H1 (cell line): ENCODE measurements around the gene SKIC8. TPM values are rescaled to one million over a fixed set of nuclear protein-coding genes. Genes with fewer than 3 reads are reported as not detected.

Source experiments
- CTCF ChIA-PET: fragments of 300-600 bp; sonication (Branson Sonifier 250); formaldehyde crosslinking; loops from one replicate; lab custom pipeline; 2021; ENCODE audit not compliant: partially characterized antibody; lab: Charles Lee
- POLR2A ChIA-PET: fragments of 300-600 bp; sonication (Branson Sonifier 250); formaldehyde crosslinking; loops from one replicate; lab custom pipeline; 2021; ENCODE audit warnings: inconsistent platforms; ENCODE audit not compliant: partially characterized antibody; lab: Charles Lee
- DNase-seq, 2 experiments: peaks; one replicate each; pipeline versions ENCODE4 v3.0.0 to v3.0.0-alpha.2; 2010 to 2022; ENCODE audit warnings: low spot score in 2 of 2, low read depth in 1 of 2, mixed read lengths in 1 of 2
- FAIRE-seq: peaks from 2 replicates; lab custom pipeline; 2011; peaks lifted over from hg19 to GRCh38; lab: Jason Lieb, UNC
- H2AFZ ChIP-seq: 2 replicates; pipeline ENCODE4 v1.8.1; 2012; ENCODE audit warnings: low read length, inconsistent platforms
- H2AK5ac ChIP-seq: 2 replicates; pipeline ENCODE4 v1.6.1; 2013; ENCODE audit warnings: low read depth, low read length
- H2BK120ac ChIP-seq: replicated peaks from 2 replicates; pipeline ENCODE3; 2013; ENCODE audit warnings: low read depth, low read length, inconsistent platforms
- H2BK12ac ChIP-seq: 2 replicates; pipeline ENCODE4 v1.6.1; 2013; ENCODE audit warnings: low read depth, low read length
- H2BK15ac ChIP-seq: 2 replicates; pipeline ENCODE4 v1.6.1; 2013; ENCODE audit warnings: low read length
- H2BK20ac ChIP-seq: 2 replicates; pipeline ENCODE4 v1.6.1; 2013; ENCODE audit warnings: low read length
- H2BK5ac ChIP-seq: 2 replicates; pipeline ENCODE4 v1.6.1; 2013; ENCODE audit warnings: low read depth, low read length
- H3K14ac ChIP-seq: 2 replicates; pipeline ENCODE4 v1.6.1; 2013; ENCODE audit warnings: inconsistent platforms; ENCODE audit not compliant: insufficient read length
- H3K18ac ChIP-seq: 2 replicates; pipeline ENCODE4 v1.6.1; 2013; ENCODE audit warnings: low read length; ENCODE audit errors: extremely low read depth
- H3K23ac ChIP-seq: 2 replicates; pipeline ENCODE4 v1.6.1; 2013; ENCODE audit warnings: inconsistent platforms; ENCODE audit not compliant: insufficient read length
- H3K23me2 ChIP-seq: 2 replicates; pipeline ENCODE4 v1.6.1; 2013; ENCODE audit warnings: low read depth, low read length
- H3K27ac ChIP-seq: 2 replicates; pipeline ENCODE4 v1.6.1; 2011; ENCODE audit warnings: low read depth, low read length, inconsistent platforms
- H3K27me3 ChIP-seq, 4 experiments: replicated peaks in 1 of 4; 1 replicate in 1 of 4; 2 replicates in 3 of 4; pipeline versions ENCODE4 v1.6.1 to v1.8.1; 2011 to 2013; ENCODE audit warnings: low read length in 3 of 4, mild to moderate bottlenecking in 3 of 4, inconsistent platforms in 2 of 4, mixed read lengths in 2 of 4, moderate library complexity in 1 of 4; ENCODE audit not compliant: control insufficient read depth in 3 of 4, insufficient read depth in 3 of 4; ENCODE audit errors: extremely low read depth in 1 of 4
- H3K36me3 ChIP-seq, 4 experiments: 2 replicates each; pipeline versions ENCODE4 v1.6.1 to v1.8.1; 2011 to 2013; ENCODE audit warnings: mild to moderate bottlenecking in 4 of 4, low read length in 3 of 4, moderate library complexity in 2 of 4, control low read depth in 1 of 4, inconsistent platforms in 1 of 4; ENCODE audit not compliant: insufficient read depth in 4 of 4, control insufficient read depth in 2 of 4
- H3K4ac ChIP-seq: replicated peaks from 2 replicates; pipeline ENCODE3; 2013; ENCODE audit warnings: low read length, low read depth, mixed read lengths, inconsistent platforms; ENCODE audit not compliant: insufficient read length
- H3K4me1 ChIP-seq, 4 experiments: replicated peaks in 1 of 4; 1 replicate in 1 of 4; 2 replicates in 3 of 4; pipeline versions ENCODE4 v1.6.1 to v1.8.1; 2011 to 2013; ENCODE audit warnings: low read length in 3 of 4, inconsistent platforms in 2 of 4, mixed read lengths in 1 of 4; ENCODE audit not compliant: insufficient read depth in 4 of 4, control insufficient read depth in 3 of 4
- H3K4me2 ChIP-seq, 2 experiments: 2 replicates each; pipeline versions ENCODE4 v1.6.1 to v1.8.1; 2011 to 2013; ENCODE audit warnings: low read depth in 2 of 2, low read length in 2 of 2, control low read depth in 1 of 2, inconsistent platforms in 1 of 2, mild to moderate bottlenecking in 1 of 2; ENCODE audit not compliant: insufficient read depth in 1 of 2
- H3K4me3 ChIP-seq, 4 experiments: fragments of 200-600, 300-600 bp in 1 of 4; sonication (generic), shearing (Covaris generic), sonication (Bioruptor Twin) in 1 of 4; 2 replicates each; pipeline versions ENCODE4 v1.5.1 to v1.8.1; 2011 to 2016; ENCODE audit warnings: low read length in 4 of 4, low read depth in 3 of 4, control low read depth in 2 of 4, inconsistent platforms in 2 of 4, mild to moderate bottlenecking in 2 of 4, mixed read lengths in 1 of 4, moderate library complexity in 1 of 4; ENCODE audit not compliant: insufficient read depth in 2 of 4; ENCODE audit errors: extremely low read depth in 1 of 4
- H3K56ac ChIP-seq: replicated peaks from 2 replicates; pipeline ENCODE3; 2013; ENCODE audit warnings: low read depth, mild to moderate bottlenecking, mixed read lengths, low read length, inconsistent platforms; ENCODE audit not compliant: insufficient read length
- H3K79me1 ChIP-seq: 2 replicates; pipeline ENCODE4 v1.6.1; 2013; ENCODE audit warnings: low read depth, low read length, control low read depth
- H3K79me2 ChIP-seq, 2 experiments: 2 replicates each; pipeline versions ENCODE4 v1.6.1 to v1.8.1; 2012 to 2013; ENCODE audit warnings: low read length in 2 of 2, mild to moderate bottlenecking in 2 of 2, inconsistent platforms in 1 of 2; ENCODE audit not compliant: insufficient read depth in 2 of 2, control insufficient read depth in 1 of 2
- H3K9ac ChIP-seq, 4 experiments: replicated peaks in 1 of 4; 1 replicate in 1 of 4; 2 replicates in 3 of 4; pipeline versions ENCODE4 v1.6.1 to v1.8.1; 2011 to 2013; ENCODE audit warnings: low read depth in 3 of 4, low read length in 3 of 4, control low read depth in 2 of 4, mild to moderate bottlenecking in 2 of 4, moderate library complexity in 2 of 4, inconsistent platforms in 1 of 4; ENCODE audit errors: extremely low read depth in 1 of 4
- H3K9me3 ChIP-seq, 2 experiments: 2 replicates each; pipeline versions ENCODE4 v1.6.1 to v1.8.1; 2012 to 2013; ENCODE audit warnings: mild to moderate bottlenecking in 2 of 2, moderate library complexity in 2 of 2, control low read depth in 1 of 2, inconsistent platforms in 1 of 2, low read depth in 1 of 2, low read length in 1 of 2, mixed read lengths in 1 of 2; ENCODE audit not compliant: insufficient read depth in 2 of 2
- H4K20me1 ChIP-seq, 2 experiments: replicated peaks in 1 of 2; 2 replicates each; pipeline versions ENCODE3 to v1.8.1; 2011 to 2013; ENCODE audit warnings: inconsistent platforms in 2 of 2, low read length in 2 of 2, mild to moderate bottlenecking in 1 of 2; ENCODE audit not compliant: insufficient read depth in 2 of 2, control insufficient read depth in 1 of 2
- H4K5ac ChIP-seq: 2 replicates; pipeline ENCODE4 v1.6.1; 2013; ENCODE audit warnings: low read length, low read depth, mixed read lengths, inconsistent platforms; ENCODE audit not compliant: insufficient read length
- H4K8ac ChIP-seq: 2 replicates; pipeline ENCODE4 v1.8.0; 2013; ENCODE audit warnings: mild to moderate bottlenecking, moderate library complexity, low read length, inconsistent platforms; ENCODE audit not compliant: insufficient read depth; ENCODE audit errors: extremely low read depth
- H4K91ac ChIP-seq: replicated peaks from 2 replicates; pipeline ENCODE3; 2013; ENCODE audit warnings: low read length, mixed read lengths, inconsistent platforms; ENCODE audit not compliant: insufficient read length
- CBX8 ChIP-seq: fragments of 300-800, 300-1000 bp; sonication (generic); IDR thresholded peaks from 2 replicates; pipeline ENCODE4 v1.7.1; 2016; ENCODE audit warnings: low read depth, low read length, borderline replicate concordance
- CREB1 ChIP-seq: IDR thresholded peaks from 2 replicates; pipeline ENCODE4 v1.6.1; 2012; ENCODE audit warnings: inconsistent platforms
- EZH2 ChIP-seq: fragments of 200-600 bp; sonication (generic); IDR thresholded peaks from 2 replicates; pipeline ENCODE4 v1.7.1; 2012; ENCODE audit warnings: low read depth, mild to moderate bottlenecking, moderate library complexity, low read length, inconsistent platforms; ENCODE audit not compliant: severe bottlenecking
- HDAC6 ChIP-seq: IDR thresholded peaks from one replicate; pipeline ENCODE4 v1.7.1; 2012; ENCODE audit warnings: low read depth, mild to moderate bottlenecking, inconsistent platforms, low read length, moderate library complexity
- POLR2A ChIP-seq, 2 experiments: IDR thresholded peaks; 1 replicate in 1 of 2; 2 replicates in 1 of 2; pipeline ENCODE4 v1.6.1; 2011; ENCODE audit warnings: low read depth in 2 of 2, low read length in 2 of 2, mild to moderate bottlenecking in 2 of 2; ENCODE audit errors: control extremely low read depth in 1 of 2
- RAD21 ChIP-seq, 2 experiments: IDR thresholded peaks in 1 of 2; conservative IDR thresholded peaks in 1 of 2; 2 replicates each; pipeline ENCODE4 v1.6.1; 2011; ENCODE audit warnings: low read depth in 2 of 2, low read length in 2 of 2, improper control_type of control experiment in 1 of 2, inconsistent platforms in 1 of 2, mild to moderate bottlenecking in 1 of 2, moderate library complexity in 1 of 2
- RNF2 ChIP-seq: fragments of 200-900, 300-1000 bp; sonication (generic); IDR thresholded peaks from 2 replicates; pipeline ENCODE4 v1.7.1; 2016; ENCODE audit warnings: borderline replicate concordance, low read depth, mild to moderate bottlenecking, antibody characterized with exemption, low read length; ENCODE audit not compliant: poor library complexity, severe bottlenecking; ENCODE audit errors: missing control alignments
- RXRA ChIP-seq: IDR thresholded peaks from 2 replicates; pipeline ENCODE4 v1.6.1; 2011; ENCODE audit warnings: low read depth, mild to moderate bottlenecking, low read length, moderate library complexity; ENCODE audit not compliant: insufficient read depth
- TAF1 ChIP-seq: IDR thresholded peaks from 2 replicates; pipeline ENCODE4 v1.6.1; 2011; ENCODE audit warnings: mild to moderate bottlenecking, low read depth, low read length
- TBP ChIP-seq: IDR thresholded peaks from 2 replicates; pipeline ENCODE4 v1.6.1; 2011; ENCODE audit warnings: low read depth, low read length, improper control_type of control experiment
- WGBS, 2 experiments: shearing (Covaris generic) in 1 of 2; methylation state at CpG; one replicate each; pipeline versions ENCODE4 v1.1.6 to v1.1.7; 2013 to 2015; ENCODE audit warnings: low lambda C conversion rate in 2 of 2, mixed read lengths in 2 of 2, inconsistent platforms in 1 of 2, low coverage in 1 of 2, missing lambda C conversion rate in 1 of 2; ENCODE audit not compliant: insufficient replicate concordance in 2 of 2, insufficient coverage in 1 of 2, insufficient read length in 1 of 2; ENCODE audit errors: extremely low coverage in 1 of 2, missing lambda C conversion rate in 1 of 2; 5-methylcytosine and 5-hydroxymethylcytosine counted together
- polyA plus RNA-seq, 7 experiments: library from polyadenylated mRNA; depleted of rRNA in 3 of 7; stranded (reverse) in 5 of 7; unstranded in 2 of 7; fragments of >200 nt in 5 of 7; fragments of 200-250 nt in 2 of 7; gene quantifications; 1 replicate in 5 of 7; 2 replicates in 1 of 7; 4 replicates in 1 of 7; pipeline versions ENCODE4 v1.2.1 to v1.2.3, GENCODE V29; 2011 to 2013; ENCODE audit warnings: missing spikeins in 2 of 7, mixed read lengths in 2 of 7
- total RNA-seq: library from RNA; stranded (reverse); fragmentation: NEBNext Ultra II Directional; extraction: Animal tissue kit (Norgen Biotek cat#: 25700); gene quantifications from 2 replicates; pipeline ENCODE4 v1.2.1, GENCODE V29; 2021
- TF ChIP-seq, protein P1 (sequence below): IDR thresholded peaks from 2 replicates; pipeline ENCODE4 v1.6.1; 2012; ENCODE audit warnings: low read length, inconsistent platforms

Gene SKIC8
- total and polyA plus RNA-seq, 2 of the 8 experiments (the other 6 are each of a cell fraction or from before 2014, with no cell fraction given) = 44.2 to 77.7 TPM

DNA sequence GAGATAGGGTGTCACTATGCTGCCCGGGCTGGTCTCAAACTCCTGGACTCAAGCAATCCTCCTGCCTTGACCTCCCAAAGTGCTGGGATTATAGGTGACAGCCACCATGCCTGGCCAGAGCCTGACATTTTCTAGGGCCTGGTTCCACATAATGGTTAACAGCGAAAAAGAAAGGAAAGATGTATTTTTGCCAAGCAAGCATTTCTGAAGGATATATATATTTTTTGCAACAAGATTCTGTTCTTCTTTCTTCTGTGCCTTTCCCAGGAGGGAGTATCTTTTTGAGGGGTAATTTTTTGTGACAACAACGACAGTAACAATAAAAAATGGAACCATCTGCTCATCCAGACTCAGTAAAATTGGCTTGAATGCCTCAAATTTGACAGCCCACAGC is 43.4 kb downstream of the SKIC8 start:
- Histone ChIP-seq H3K79me1 (no peaks in the 10 kb centered on the region), H2AK5ac (no peak overlapping the region), H3K23me2 (no peaks in the 10 kb centered on the region; the same call in 1 of the 2 replicates), H4K8ac (no peak overlapping the region), H2BK12ac (no peak overlapping the region), H3K18ac (no peak overlapping the region), H3K36me3 (no peaks in the 10 kb centered on the region), H3K4me3 (no peak overlapping the region), H4K91ac (no peak overlapping the region), H3K9ac (no peak overlapping the region), H3K4me2 (no peak overlapping the region), H2BK15ac (no peak overlapping the region), H3K9me3 (no peaks in the 10 kb centered on the region), H3K56ac (no peak overlapping the region), H3K23ac (no peak overlapping the region), H3K4ac (no peak overlapping the region), H4K20me1 (no peaks in the 10 kb centered on the region), H3K79me2 (no peaks in the 10 kb centered on the region), H2BK120ac (no peak overlapping the region), H3K27ac (no peak overlapping the region), H2AFZ (no peak overlapping the region), H2BK20ac (no peak overlapping the region), H4K5ac (no peak overlapping the region), H2BK5ac (no peak overlapping the region), H3K27me3 (no peaks in the 10 kb centered on the region; a peak in 1 of 7 replicates), H3K14ac (no peak overlapping the region), H3K4me1 (no peaks in the 10 kb centered on the region)
- FAIRE-seq (no peak), DNase-seq (no peak)
- POLR2A ChIA-PET = no interaction called here
- WGBS, 2 experiments = 82% methylated on average over 3 of the region's 3 CpGs; no CpG with 5 or more reads in 1 of the 2 experiments
- TF ChIP-seq TBP = no peak
- TF ChIP-seq, protein P1, sequence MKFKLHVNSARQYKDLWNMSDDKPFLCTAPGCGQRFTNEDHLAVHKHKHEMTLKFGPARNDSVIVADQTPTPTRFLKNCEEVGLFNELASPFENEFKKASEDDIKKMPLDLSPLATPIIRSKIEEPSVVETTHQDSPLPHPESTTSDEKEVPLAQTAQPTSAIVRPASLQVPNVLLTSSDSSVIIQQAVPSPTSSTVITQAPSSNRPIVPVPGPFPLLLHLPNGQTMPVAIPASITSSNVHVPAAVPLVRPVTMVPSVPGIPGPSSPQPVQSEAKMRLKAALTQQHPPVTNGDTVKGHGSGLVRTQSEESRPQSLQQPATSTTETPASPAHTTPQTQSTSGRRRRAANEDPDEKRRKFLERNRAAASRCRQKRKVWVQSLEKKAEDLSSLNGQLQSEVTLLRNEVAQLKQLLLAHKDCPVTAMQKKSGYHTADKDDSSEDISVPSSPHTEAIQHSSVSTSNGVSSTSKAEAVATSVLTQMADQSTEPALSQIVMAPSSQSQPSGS = no peak
- TF ChIP-seq RAD21 (IDR thresholded peaks at IDR 0.05 in 1 of 2, conservative IDR thresholded peaks at IDR 0.05 in 1 of 2; ENCODE audit: low read depth in 2 of 2, low read length in 2 of 2) = no peak
- no peak for TF ChIP-seq RXRA
- no peak for TF ChIP-seq CREB1
- TF ChIP-seq RNF2 = no peak
- no peak for TF ChIP-seq POLR2A (IDR thresholded peaks at IDR 0.05; ENCODE audit: control extremely low read depth in 1 of 2, low read depth in 2 of 2, low read length in 2 of 2)
- no peak for TF ChIP-seq HDAC6
- TF ChIP-seq EZH2 = no peak
- TF ChIP-seq CBX8 = no peak
- TF ChIP-seq TAF1 = no peak
- CTCF ChIA-PET = interaction anchor here (1.8 to 2.9 kb wide), 2 partner anchors 14 to 78 kb away, joined by 6 to 10 read pairs; no protein-coding TSS in a partner anchor
